Colonic mucosa (tissue), 4 donors: ENCODE measurements around the gene EP400. TPM values are rescaled to one million over a fixed set of nuclear protein-coding genes. Genes with fewer than 3 reads are reported as not detected.
"Not testable (repeated sequence)": the region's sequence is repeated elsewhere in the genome, so short reads cannot be mapped to it uniquely, and the experiment has no call there.

Source experiments
- DNase-seq: peaks from one replicate; pipeline ENCODE4 v3.0.0-alpha.2; 2020
- H3K27ac ChIP-seq: fragments of 200-600 bp; one replicate; pipeline ENCODE4 v1.8.0; 2021
- H3K27me3 ChIP-seq: fragments of 200-600 bp; one replicate; pipeline ENCODE4 v1.8.0; 2021
- H3K36me3 ChIP-seq: fragments of 200-600 bp; one replicate; pipeline ENCODE4 v1.8.0; 2021
- H3K4me1 ChIP-seq: fragments of 200-600 bp; one replicate; pipeline ENCODE4 v1.8.0; 2021; ENCODE audit warnings: mild to moderate bottlenecking
- H3K4me3 ChIP-seq: fragments of 200-600 bp; one replicate; pipeline ENCODE4 v1.8.0; 2021
- H3K9ac ChIP-seq, 2 donors: one replicate each; pipeline ENCODE4 v1.7.0; 2013; ENCODE audit warnings: control low read depth in 2 of 2, low read depth in 2 of 2, low read length in 2 of 2
- H3K9me3 ChIP-seq: fragments of 200-600 bp; one replicate; pipeline ENCODE4 v1.8.0; 2021
- intact Hi-C: fragments of 100-400 bp; cut with DNase I; formaldehyde crosslinking; loops from one replicate; pipeline ENCODE4 v1.14.1; 2022
- total RNA-seq, 2 donors: library from RNA; stranded (reverse); fragmentation: NEBNext Ultra II Directional in 1 of 2; extraction: Animal tissue kit (Norgen Biotek cat#: 25700) in 1 of 2; gene quantifications; one replicate each; pipeline ENCODE4 v1.2.1, GENCODE V29; 2021
- TF ChIP-seq, protein P1 (sequence below): fragments of 200-600 bp; IDR thresholded peaks from one replicate; pipeline ENCODE4 v1.8.0; 2022; ENCODE audit warnings: antibody characterized with exemption, mild to moderate bottlenecking
- donor health status: healthy.
- donor health status: DM: no; HTN: no; CAD: no.
- donor health status: DM: no; HTN: no; CAD: no.

Gene EP400
- total RNA-seq, 2 donors from 2014 or later, result 23.3 to 39.0 TPM

DNA sequence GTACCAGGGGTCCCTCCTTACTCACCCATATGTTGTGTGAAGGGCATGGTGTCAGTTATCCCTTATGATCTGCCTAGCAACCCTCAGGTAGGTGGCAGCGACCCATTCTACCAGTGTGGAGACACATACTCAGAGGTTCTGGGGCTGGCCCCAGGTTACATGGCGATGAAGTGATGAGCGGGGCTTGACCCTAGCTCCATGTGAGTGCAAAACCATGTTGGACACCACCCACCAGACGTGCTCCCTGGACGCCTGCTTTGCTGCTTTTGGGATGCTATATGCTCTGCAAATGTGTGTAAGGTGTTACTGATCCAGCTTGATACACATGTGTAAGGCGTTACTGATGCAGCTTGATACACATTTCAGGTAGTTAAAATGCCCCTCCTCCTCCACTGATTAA, 33.3 kb downstream of the EP400 start:
- TF ChIP-seq, protein P1, sequence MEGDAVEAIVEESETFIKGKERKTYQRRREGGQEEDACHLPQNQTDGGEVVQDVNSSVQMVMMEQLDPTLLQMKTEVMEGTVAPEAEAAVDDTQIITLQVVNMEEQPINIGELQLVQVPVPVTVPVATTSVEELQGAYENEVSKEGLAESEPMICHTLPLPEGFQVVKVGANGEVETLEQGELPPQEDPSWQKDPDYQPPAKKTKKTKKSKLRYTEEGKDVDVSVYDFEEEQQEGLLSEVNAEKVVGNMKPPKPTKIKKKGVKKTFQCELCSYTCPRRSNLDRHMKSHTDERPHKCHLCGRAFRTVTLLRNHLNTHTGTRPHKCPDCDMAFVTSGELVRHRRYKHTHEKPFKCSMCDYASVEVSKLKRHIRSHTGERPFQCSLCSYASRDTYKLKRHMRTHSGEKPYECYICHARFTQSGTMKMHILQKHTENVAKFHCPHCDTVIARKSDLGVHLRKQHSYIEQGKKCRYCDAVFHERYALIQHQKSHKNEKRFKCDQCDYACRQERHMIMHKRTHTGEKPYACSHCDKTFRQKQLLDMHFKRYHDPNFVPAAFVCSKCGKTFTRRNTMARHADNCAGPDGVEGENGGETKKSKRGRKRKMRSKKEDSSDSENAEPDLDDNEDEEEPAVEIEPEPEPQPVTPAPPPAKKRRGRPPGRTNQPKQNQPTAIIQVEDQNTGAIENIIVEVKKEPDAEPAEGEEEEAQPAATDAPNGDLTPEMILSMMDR, result no peak
- DNase-seq, result no peak

DNA sequence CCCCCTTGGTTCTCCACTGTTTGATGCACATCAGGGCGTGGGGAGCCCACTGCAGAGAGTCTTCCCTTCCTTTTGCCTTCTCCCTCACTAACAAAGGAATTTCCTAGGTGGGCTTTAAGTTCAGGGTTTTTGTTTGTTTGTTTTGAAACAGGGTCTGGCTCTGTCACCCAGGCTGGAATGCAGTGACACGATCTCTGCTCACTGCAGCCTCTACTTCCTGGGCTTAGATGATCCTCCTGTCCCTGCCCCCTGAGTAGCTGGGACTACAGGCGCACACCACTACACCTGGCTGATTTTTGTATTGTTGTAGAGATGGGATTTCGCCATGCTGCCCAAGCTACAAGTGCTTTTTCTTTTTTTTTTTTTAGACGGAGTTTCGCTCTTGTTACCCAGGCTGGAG, 33.8 kb downstream of the EP400 start:
- intact Hi-C loops, result no loop called here
- TF ChIP-seq, protein P1, result no peak
- no peaks in the 10 kb centered on the region for H3K4me1 ChIP-seq
- no peaks in the 10 kb centered on the region for H3K9me3 ChIP-seq
- no peak for DNase-seq
- no peak overlapping the region for H3K9ac ChIP-seq
- H3K4me3 ChIP-seq, result no peak overlapping the region
- no peak overlapping the region for H3K27ac ChIP-seq
- H3K27me3 ChIP-seq, result no peaks in the 10 kb centered on the region
- H3K36me3 ChIP-seq, result no peaks in the 10 kb centered on the region

More for the DNA sequence above, 33.3 kb downstream of the EP400 start:
- no peaks in the 10 kb centered on the region for H3K4me1 ChIP-seq
- no peak overlapping the region for H3K27ac ChIP-seq
- no peak overlapping the region for H3K9ac ChIP-seq
- H3K27me3 ChIP-seq, result no peaks in the 10 kb centered on the region
- no peak overlapping the region for H3K4me3 ChIP-seq
- intact Hi-C loops, result no loop called here
- H3K9me3 ChIP-seq, result no peaks in the 10 kb centered on the region
- H3K36me3 ChIP-seq, result no peaks in the 10 kb centered on the region

DNA sequence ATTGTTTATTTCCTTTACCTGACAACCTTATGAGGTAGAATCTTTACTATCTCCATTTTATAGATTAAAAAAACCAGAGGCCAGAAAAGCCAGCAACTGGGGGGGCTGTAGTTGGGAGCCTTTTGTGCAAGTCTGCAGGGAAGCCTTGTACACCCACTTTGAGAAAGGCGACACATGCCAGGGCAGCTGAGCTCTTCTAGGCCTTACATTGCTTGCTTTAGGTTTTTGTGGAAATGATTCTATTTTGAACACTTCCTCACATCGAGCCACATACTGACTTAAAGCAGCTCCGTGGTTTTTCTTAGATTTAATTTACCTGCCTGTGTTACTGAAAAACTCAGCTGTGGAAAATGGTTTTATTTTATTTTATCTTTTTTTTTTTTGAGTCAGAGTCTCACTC, 34.6 kb downstream of the EP400 start:
- Histone ChIP-seq H3K27ac (no peak overlapping the region), H3K36me3 (no peaks in the 10 kb centered on the region)

DNA sequence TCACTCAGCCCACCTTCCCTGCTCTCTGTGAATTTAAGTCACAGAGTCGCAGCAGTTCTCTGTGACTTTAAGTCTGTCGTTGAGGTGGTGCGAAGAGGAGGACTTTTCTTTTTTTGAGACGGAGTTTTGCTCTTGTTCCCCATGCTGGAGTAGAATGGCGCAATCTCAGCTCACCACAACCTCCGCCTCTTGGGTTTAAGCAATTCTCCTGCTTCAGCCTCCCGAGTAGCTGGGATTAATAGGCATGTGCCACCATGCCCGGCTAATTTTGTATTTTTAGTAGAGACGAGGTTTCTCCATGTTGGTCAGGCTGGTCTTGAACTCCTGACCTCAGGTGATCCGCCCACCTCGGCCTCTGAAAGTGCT, 35.8 kb downstream of the EP400 start:
- H3K27me3 ChIP-seq, H3K4me1 ChIP-seq, H3K4me3 ChIP-seq, DNase-seq, H3K36me3 ChIP-seq, H3K9ac ChIP-seq, H3K27ac ChIP-seq, H3K9me3 ChIP-seq, intact Hi-C loops: not testable (repeated sequence)

More for the DNA sequence above, 34.6 kb downstream of the EP400 start:
- Histone ChIP-seq H3K4me3 (no peak overlapping the region), H3K27me3 (no peaks in the 10 kb centered on the region), H3K4me1 (no peaks in the 10 kb centered on the region), H3K9ac (no peak overlapping the region), H3K9me3 (no peaks in the 10 kb centered on the region)
- intact Hi-C loops, result no loop called here
- no peak for DNase-seq
- TF ChIP-seq, protein P1, result no peak

DNA sequence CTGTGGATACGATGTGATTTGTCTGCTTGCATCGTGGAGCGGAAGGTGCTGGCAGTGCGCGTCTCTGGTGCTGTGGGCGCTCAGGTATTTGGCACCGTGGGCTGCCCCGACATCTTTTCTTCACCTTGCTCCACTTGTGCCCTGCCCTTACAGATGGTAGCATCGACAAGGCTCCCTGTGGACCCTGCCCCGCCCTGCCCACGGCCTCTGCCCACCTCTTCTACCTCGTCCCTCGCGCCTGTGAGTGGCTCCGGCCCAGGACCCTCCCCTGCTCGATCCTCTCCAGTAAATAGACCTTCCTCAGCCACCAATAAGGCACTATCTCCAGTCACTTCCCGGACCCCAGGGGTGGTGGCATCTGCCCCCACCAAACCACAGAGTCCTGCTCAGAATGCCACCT, 36.6 kb downstream of the EP400 start:
- Histone ChIP-seq H3K9me3 (no peaks in the 10 kb centered on the region), H3K4me1 (no peaks in the 10 kb centered on the region), H3K27me3 (no peaks in the 10 kb centered on the region), H3K4me3 (no peak overlapping the region), H3K27ac (no peak overlapping the region), H3K9ac (no peak overlapping the region), H3K36me3 (peaks cover under 1% of the 10 kb centered on the region)
- DNase-seq, result no peak
- TF ChIP-seq, protein P1, result no peak
- intact Hi-C loops, result no loop called here

DNA sequence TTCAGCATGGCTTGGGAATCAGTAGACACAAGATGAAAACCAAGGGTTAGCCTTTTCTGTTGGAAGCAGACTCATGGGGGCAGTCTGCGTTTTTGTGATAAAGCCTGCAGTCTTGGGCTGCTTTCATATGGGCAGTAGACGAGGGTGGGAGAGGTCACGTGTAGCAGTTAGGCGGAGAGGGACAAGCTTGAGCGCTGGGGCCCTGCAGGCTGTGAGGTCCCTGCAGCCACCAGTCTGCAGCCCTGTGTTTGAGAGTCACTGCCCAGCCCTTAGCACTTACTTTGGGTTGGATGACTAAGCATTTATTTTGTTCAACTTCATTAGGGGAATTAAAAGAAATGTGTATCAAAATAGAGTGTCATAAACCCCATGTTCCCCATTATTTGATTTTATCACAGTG, 37.2 kb downstream of the EP400 start:
- Histone ChIP-seq H3K4me1 (no peaks in the 10 kb centered on the region), H3K9me3 (no peaks in the 10 kb centered on the region), H3K9ac (no peak overlapping the region), H3K27me3 (no peaks in the 10 kb centered on the region), H3K27ac (no peak overlapping the region), H3K36me3 (peaks cover 6% of the 10 kb centered on the region), H3K4me3 (no peak overlapping the region)
- no peak for DNase-seq
- intact Hi-C loops, result no loop called here
- TF ChIP-seq, protein P1, result no peak
